Measurements from ENCODE around the gene LRRFIP1.

DNA sequence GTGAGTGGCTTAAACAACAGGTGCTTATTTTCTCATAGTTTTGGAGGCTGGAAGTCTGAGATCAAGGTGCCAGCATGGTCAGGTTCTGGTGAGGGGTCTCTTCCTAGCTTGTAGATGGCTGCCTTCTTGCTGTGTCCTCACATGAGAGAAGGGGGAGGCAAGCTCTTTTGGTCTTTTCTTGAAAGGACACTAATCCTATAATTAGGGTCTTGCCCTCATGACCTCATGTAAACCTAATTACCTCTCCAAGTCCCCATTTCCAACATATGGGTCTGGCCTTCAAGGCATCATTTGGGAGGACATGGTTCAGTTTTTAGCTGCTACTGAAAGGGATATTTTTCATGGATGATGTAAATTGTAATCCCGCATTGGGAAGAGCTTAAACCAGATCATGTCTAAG lies 189.1 kb downstream of the LRRFIP1 start:
- TF ChIP-seq CTCF (IDR thresholded peaks at IDR 0.05) = no peak
- no peak for TF ChIP-seq POLR2A (IDR thresholded peaks at IDR 0.05)
- TF ChIP-seq EP300 (IDR thresholded peaks at IDR 0.05) = no peak

Data from ovary (tissue), 3 donors.